CD4-positive, alpha-beta T cell (primary cell): ENCODE measurements around the gene PHAX. TPM values are rescaled to one million over a fixed set of nuclear protein-coding genes. Genes with fewer than 3 reads are reported as not detected.

Experiments used
- ATAC-seq: fragments of 200-7000 bp; cut with Tn5 transposase; one replicate; pipeline ENCODE4 v1.10.0; 2022; ENCODE audit warnings: mild to moderate bottlenecking; ENCODE audit not compliant: poor library complexity
- CTCF ChIA-PET: fragments of 350-600 bp; sonication (Branson Sonifier 250); formaldehyde crosslinking; loops from one replicate; lab custom pipeline; 2021; ENCODE audit warnings: antibody characterized with exemption, inconsistent platforms; lab: Charles Lee
- POLR2A ChIA-PET: fragments of 350-600 bp; sonication (Branson Sonifier 250); formaldehyde crosslinking; loops from one replicate; lab custom pipeline; 2021; ENCODE audit warnings: antibody characterized with exemption, inconsistent platforms; lab: Charles Lee
- DNase-seq, 14 experiments: peaks; one replicate each; pipeline ENCODE4 v3.0.0-alpha.2; 2013 to 2020; ENCODE audit warnings: mixed read lengths in 2 of 14
- H3K27ac ChIP-seq, 2 donors: one replicate each; pipeline versions ENCODE4 v1.5.1 to v1.7.0; 2013; ENCODE audit warnings: low read length in 2 of 2, low read depth in 1 of 2, mild to moderate bottlenecking in 1 of 2
- H3K27me3 ChIP-seq, 2 experiments: 1 replicate in 1 of 2; 2 replicates in 1 of 2; pipeline versions ENCODE4 v1.6.1 to v1.7.0; 2013; ENCODE audit warnings: low read length in 2 of 2, control low read depth in 1 of 2, mild to moderate bottlenecking in 1 of 2, moderate library complexity in 1 of 2; ENCODE audit not compliant: insufficient read depth in 2 of 2, control insufficient read depth in 1 of 2
- H3K36me3 ChIP-seq: one replicate; pipeline ENCODE4 v1.6.1; 2013; ENCODE audit warnings: low read length, control low read depth; ENCODE audit not compliant: insufficient read depth
- H3K4me1 ChIP-seq: one replicate; pipeline ENCODE4 v1.6.1; 2013; ENCODE audit warnings: low read length, control low read depth; ENCODE audit not compliant: insufficient read depth
- H3K4me3 ChIP-seq: one replicate; pipeline ENCODE4 v1.5.1; 2013; ENCODE audit warnings: mild to moderate bottlenecking, low read length, moderate library complexity
- H3K9me3 ChIP-seq, 2 experiments: 1 replicate in 1 of 2; 2 replicates in 1 of 2; pipeline versions ENCODE4 v1.6.1 to v1.7.0; 2013; ENCODE audit warnings: low read length in 2 of 2, mild to moderate bottlenecking in 2 of 2, control low read depth in 1 of 2, moderate library complexity in 1 of 2; ENCODE audit not compliant: control insufficient read depth in 1 of 2, insufficient read depth in 1 of 2
- H3K27ac Mint-ChIP-seq: one replicate; pipeline ENCODE4 v1.8.0; 2020; ENCODE audit warnings: mixed read lengths
- H3K27me3 Mint-ChIP-seq: one replicate; pipeline ENCODE4 v1.8.0; 2021; ENCODE audit warnings: mixed read lengths
- H3K36me3 Mint-ChIP-seq: one replicate; pipeline ENCODE4 v1.8.0; 2021; ENCODE audit warnings: low read depth, mixed read lengths
- H3K4me1 Mint-ChIP-seq: one replicate; pipeline ENCODE4 v1.8.0; 2021; ENCODE audit warnings: low read depth, mixed read lengths
- H3K4me3 Mint-ChIP-seq: one replicate; pipeline ENCODE4 v1.8.0; 2020; ENCODE audit warnings: mild to moderate bottlenecking, mixed read lengths
- H3K9me3 Mint-ChIP-seq: one replicate; pipeline ENCODE4 v1.8.0; 2020; ENCODE audit warnings: mixed read lengths
- CTCF ChIP-seq: fragments of 200-600 bp; IDR thresholded peaks from one replicate; pipeline ENCODE4 v1.8.0; 2022; ENCODE audit warnings: antibody characterized with exemption, mild to moderate bottlenecking
- intact Hi-C, 2 experiments: fragments of 100-400 bp; cut with DNase I in 1 of 2; cut with micrococcal nuclease in 1 of 2; formaldehyde crosslinking; loops; one replicate each; pipeline versions ENCODE4 v1.15.1 to v1.9.0; 2023 to 2025; cut with DNase I, micrococcal nuclease
- total RNA-seq, 174 experiments: library from RNA in 2 of 174; stranded (reverse) in 2 of 174; gene quantifications; one replicate each; pipeline ENCODE4 v1.2.3 and lab custom pipeline; 2021 to 2026

Gene PHAX
- total RNA-seq, 2 experiments from 2014 or later = 31.2 to 32.9 TPM

GRCh38 chr5:126561908-126562307 is 38.8 kb upstream of the PHAX start:
- Histone ChIP-seq H3K27ac (no peak overlapping the region), H3K9me3 (no peaks in the 10 kb centered on the region), H3K36me3 (no peaks in the 10 kb centered on the region), H3K4me1 (no peaks in the 10 kb centered on the region), H3K4me3 (no peak overlapping the region), H3K27me3 (no peaks in the 10 kb centered on the region)
- intact Hi-C loops = no loop called here
- ChIA-PET POLR2A (no interaction called here), CTCF (no interaction called here)
- no peaks in the 10 kb centered on the region for H3K9me3 Mint-ChIP-seq
- H3K36me3 Mint-ChIP-seq = no peaks in the 10 kb centered on the region
- TF ChIP-seq CTCF = no peak
- DNase-seq (no peak), ATAC-seq (no peak)
- no peak overlapping the region for H3K4me3 Mint-ChIP-seq
- no peaks in the 10 kb centered on the region for H3K27me3 Mint-ChIP-seq
- no peak overlapping the region for H3K27ac Mint-ChIP-seq
- H3K4me1 Mint-ChIP-seq = no peaks in the 10 kb centered on the region

GRCh38 chr5:126562823-126563222 is 37.9 kb upstream of the PHAX start:
- H3K4me3 ChIP-seq = no peak overlapping the region
- Mint-ChIP-seq H3K4me3 (no peak overlapping the region), H3K27ac (no peak overlapping the region), H3K36me3 (no peaks in the 10 kb centered on the region), H3K9me3 (no peaks in the 10 kb centered on the region), H3K4me1 (no peaks in the 10 kb centered on the region), H3K27me3 (no peaks in the 10 kb centered on the region)
- no peak for ATAC-seq
- POLR2A ChIA-PET = no interaction called here
- H3K36me3 ChIP-seq = no peaks in the 10 kb centered on the region
- CTCF ChIA-PET = no interaction called here
- H3K9me3 ChIP-seq = no peaks in the 10 kb centered on the region
- DNase-seq = no peak
- TF ChIP-seq CTCF = no peak
- H3K27me3 ChIP-seq = no peaks in the 10 kb centered on the region
- no peak overlapping the region for H3K27ac ChIP-seq
- no peaks in the 10 kb centered on the region for H3K4me1 ChIP-seq
- intact Hi-C loops = no loop called here

- H3K36me3 ChIP-seq = no peaks in the 10 kb centered on the region
- DNase-seq = no peak
- Mint-ChIP-seq H3K9me3 (no peaks in the 10 kb centered on the region), H3K4me3 (no peak overlapping the region), H3K4me1 (no peaks in the 10 kb centered on the region), H3K36me3 (peaks cover 6% of the 10 kb centered on the region), H3K27ac (no peak overlapping the region), H3K27me3 (no peaks in the 10 kb centered on the region)
- POLR2A ChIA-PET = no interaction called here
- CTCF ChIA-PET = no interaction called here
- no peak for ATAC-seq
- no peak for TF ChIP-seq CTCF
- no peaks in the 10 kb centered on the region for H3K27me3 ChIP-seq
- no peak overlapping the region for H3K27ac ChIP-seq
- H3K9me3 ChIP-seq = no peaks in the 10 kb centered on the region
- H3K4me3 ChIP-seq = no peak overlapping the region
- intact Hi-C loops = no loop called here
- H3K4me1 ChIP-seq = no peaks in the 10 kb centered on the region
Observed at GRCh38 chr5:126568206-126568755, 32.5 kb upstream of the PHAX start.
